ENCODE results near the gene ANKFY1.
"Not testable (repeated sequence)": the region's sequence is repeated elsewhere in the genome, so short reads cannot be mapped to it uniquely, and the experiment has no call there.

Gene ANKFY1

DNA sequence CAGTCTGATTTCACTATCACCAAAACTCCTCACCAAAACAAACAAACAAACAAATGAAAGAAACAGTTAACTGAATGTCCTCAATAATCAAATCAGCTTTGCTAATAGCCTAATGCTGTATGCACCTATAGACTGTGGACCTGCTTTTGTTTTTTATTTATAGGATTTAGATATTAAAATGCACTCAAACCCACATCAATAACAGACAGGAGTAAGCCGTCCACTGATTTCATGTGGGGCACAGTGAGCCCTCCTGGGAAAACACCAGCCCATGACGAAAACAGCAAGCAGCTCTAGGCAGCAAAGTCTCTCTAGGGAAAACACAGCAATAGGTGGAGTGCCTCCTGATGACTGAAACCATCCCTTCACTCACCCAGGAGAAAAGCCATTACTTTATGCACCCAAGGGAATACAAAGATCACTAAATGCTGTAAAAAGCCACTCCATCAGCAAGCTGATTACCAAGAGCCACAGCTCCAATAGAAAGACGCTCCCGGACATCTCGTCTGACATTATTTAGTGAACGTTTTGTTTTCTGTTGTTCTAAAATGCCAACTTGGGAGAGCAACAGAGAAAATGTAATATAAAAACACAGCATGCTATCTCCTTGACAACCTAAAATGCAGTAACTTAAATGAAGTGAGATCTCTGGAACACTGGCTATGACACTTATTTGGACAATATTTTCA lies 47.8 kb downstream of the ANKFY1 start:
- no peak for DNase-seq

DNA sequence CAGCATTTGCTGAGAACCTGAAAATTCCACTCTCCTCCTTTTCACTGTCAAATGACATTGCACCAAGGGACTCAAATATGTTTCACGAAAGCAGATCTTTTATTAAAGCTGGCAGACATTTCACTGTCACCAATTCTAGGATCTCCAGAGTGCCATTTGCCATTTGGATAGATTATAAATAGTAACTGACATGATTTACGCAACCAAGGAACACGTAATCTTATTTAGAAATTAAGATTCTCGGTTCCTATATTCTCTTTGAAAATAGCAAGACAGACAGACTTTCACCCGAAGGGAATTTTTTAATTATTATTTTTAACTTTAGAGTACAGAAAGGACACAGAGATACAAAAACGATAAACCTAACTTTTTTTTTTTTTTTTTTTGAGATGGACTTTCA lies 49.6 kb downstream of the ANKFY1 start:
- DNase-seq: no peak

DNA sequence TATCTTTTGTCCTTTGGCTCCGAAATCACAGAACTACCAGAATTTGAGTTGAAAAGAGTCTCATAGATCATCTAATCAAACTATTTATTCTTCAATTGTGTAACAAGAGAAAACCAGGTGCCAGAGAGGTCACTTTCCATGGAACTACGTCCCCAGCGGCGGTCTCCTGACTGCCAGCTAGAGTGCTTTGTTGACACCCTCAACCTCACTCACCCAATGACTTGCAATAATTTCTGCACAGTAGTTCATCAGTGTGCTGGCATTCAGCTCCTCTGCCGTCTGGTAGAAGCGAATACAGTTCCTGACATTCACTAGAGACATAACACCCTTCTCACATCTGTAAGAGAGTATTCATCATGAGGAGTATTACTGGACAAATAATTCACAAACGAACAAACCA lies 54.2 kb downstream of the ANKFY1 start:
- no peak for DNase-seq

DNA sequence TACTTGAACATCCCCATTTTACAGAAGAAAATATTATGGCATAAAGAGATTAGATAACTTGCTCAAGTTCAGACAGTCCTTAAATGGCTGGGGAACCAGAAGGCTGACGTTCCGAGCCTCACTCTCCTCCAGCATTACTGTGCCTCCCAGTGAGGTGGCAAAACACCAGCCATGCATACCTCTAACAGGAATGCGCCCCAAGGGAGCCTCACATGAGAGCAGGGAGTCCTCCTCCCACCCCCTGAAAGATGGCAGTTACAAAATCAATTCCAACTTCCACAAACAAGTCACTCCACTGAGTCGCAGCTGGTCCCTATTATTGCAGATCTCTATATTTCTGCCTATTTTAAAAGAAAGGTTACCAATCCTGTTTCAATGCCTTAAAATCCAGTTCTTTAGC lies 55.5 kb downstream of the ANKFY1 start:
- DNase-seq: no peak

DNA sequence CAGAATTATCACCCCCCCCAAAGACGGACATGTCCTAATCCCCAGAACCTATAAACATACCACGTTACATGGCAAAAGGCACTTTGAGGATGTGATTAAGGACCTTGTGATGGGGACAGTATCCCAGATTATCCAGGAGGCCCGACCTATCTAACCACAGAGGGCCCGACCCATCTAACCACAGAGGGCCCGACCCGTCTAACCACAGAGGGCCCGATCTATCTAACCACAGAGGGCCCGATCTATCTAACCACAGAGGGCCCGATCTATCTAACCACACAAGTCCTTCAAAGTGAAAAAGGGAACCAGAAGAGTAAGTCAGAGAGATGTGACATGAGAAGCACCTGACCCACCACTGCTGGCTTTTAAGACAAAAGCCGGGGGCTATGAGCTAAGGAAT lies 56.8 kb downstream of the ANKFY1 start:
- no peak for DNase-seq

DNA sequence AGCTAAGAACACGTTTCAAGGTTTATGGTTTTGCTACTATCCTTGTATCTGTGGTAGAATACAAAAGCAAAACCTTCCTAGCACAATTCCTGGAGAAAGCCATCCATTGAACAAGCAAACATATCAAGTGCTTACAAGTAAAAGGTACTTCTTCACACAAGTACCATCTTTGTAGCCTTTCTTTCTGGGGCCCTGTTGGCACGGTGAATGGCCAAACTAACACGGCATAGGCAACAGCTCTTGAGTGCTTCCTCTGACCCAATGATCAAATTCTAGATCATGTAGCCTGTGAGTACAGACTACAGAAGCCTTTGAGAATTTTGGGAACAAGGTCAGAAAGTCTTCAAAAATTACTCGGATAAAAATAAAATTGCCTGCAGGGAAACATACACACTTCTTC lies 57.9 kb downstream of the ANKFY1 start:
- DNase-seq: no peak

DNA sequence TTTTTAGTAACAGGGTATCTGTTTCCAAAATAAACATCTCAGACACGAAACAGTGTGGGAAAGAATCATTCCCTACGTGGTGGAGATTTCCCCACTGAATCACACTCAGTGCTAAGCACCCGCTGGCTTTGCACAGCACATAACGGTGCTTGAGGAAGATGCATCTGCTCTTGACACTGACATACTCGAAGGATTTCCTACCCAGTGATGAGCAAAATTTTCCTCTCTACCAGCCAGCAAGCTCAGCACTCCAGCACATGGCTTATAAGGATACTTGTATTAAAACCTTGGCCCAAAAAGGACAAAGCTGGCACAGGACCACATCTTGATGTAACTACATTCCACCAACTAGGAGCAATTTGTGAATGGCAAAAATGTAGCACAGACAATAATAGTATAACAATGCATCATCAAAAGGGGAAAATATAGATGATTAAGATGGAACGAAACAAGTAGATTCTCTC lies 59.0 kb downstream of the ANKFY1 start:
- DNase-seq: peak in 1 of 2 experiments; percentile 33

DNA sequence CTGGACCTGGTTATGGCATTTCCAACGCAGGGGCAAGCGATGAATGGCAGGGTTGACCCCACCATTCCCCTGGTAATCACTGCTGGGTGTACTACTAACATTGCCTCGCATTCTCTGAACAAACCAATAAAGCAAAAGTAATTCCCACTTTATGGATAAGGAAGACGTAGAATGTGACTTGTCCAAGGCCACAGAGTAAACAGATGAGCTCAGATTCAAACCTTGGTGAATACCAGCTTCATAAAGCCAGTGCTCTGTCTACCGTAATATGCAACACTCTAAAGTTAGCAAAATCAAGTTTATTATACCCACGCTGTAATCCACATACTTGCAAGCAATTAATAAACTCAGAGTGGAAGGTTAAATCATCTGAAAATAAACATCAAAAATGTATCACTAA lies 59.6 kb downstream of the ANKFY1 start:
- DNase-seq: no peak

DNA sequence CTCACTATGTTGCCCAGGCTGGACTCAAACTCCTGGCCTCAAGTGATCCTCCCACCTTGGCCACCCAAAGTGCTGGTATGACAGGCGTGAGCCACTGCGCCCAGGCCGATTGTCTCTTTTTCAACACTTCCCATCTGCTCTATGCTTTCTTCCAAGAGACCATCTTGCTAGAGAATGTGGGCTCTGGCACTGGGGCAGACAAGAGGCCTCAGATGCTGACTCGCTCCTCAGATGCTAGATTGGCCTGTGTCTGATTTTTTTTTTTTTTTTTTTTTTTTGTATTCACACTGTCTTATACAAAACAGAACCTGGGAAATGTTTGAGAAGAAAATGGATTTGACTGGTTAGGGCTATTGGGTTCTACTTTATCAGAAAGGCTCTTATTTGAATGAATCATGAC lies 62.6 kb downstream of the ANKFY1 start:
- DNase-seq: peak in 1 of 2 experiments; percentile 12

DNA sequence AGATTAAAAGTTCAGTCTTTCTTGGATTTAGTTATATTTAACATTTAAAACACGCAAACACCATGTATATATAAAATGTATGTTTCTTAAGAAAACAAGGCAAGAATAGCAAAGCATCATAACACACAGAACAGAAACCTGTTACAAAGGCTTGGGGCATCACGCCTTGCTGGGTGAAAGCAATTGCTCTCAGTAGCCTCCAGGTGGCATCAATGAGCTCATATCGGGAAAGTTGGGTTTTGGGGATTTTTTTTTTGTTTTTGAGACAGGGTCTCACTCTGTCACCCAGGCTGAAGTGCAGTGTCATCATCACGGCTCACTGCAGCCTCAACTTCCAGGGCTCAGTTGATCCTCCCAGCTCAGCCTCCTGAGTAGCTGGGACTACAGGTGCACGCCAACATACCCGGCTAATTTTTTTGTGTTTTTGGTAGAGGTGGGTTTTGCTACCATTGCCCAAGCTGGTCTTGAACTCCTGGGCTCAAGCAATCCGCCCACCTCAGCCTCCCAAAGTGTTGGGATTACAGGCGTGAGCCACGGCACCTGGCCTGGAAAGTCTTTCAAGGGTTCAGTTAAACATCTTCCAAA lies 63.9 kb downstream of the ANKFY1 start:
- DNase-seq: peak in 1 of 2 experiments; percentile 63

DNA sequence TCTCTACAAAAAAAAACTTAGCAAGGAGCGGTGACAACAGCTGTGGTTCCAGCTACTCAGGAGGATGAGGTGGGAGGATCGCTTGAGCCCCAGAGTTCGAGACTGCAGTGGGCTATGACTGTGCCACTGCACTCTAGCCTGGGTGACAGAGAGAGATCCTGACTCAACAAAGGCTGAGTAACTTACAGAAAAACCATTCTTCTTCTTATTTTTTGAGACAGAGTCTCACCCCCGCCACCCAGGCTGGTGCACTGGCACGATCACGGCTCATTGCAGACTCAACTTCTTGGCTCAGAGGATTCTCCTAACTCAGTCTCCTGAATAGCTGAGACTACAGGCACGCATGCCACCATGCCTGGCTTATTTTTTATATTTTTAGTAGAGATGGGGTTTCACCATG lies 64.8 kb downstream of the ANKFY1 start:
- no peak for DNase-seq

DNA sequence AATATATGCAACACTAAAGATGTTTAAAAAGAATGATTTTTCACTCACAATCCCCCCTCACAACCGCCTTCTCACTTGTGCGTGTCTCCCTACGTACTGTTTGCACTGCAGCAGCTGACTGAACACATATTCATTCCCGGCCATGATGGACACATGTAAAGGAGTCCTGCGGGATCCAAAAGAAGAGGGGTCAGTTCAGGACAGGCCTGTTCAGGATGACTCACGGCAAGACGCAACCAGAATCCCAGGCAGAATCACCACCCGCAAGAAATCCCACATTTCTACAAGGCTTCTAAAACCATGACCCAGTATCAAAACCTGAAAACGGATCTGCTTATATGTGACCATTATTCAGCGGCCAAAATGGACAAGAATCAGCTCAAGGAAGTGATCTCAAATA lies 68.5 kb downstream of the ANKFY1 start:
- no peak for DNase-seq

DNA sequence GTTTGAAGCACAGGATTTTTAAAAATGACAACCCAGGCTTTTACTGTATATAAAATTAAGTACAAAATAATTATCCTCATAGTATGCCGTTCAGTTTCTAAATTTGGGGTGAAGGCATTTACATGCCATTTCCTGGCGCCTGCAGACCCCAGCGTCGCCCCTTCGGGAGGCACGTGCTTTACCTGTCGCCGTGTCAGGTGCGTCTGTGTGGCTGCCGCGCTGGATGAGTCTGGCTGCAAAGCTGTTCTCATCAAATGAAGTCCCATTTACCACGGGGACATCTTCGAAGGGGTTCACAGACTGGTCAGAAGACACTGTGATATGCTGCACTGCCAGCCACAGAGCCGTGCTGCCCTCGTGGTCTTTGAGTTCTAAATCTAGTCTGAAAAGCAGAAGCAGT lies 69.0 kb downstream of the ANKFY1 start:
- DNase-seq: no peak

DNA sequence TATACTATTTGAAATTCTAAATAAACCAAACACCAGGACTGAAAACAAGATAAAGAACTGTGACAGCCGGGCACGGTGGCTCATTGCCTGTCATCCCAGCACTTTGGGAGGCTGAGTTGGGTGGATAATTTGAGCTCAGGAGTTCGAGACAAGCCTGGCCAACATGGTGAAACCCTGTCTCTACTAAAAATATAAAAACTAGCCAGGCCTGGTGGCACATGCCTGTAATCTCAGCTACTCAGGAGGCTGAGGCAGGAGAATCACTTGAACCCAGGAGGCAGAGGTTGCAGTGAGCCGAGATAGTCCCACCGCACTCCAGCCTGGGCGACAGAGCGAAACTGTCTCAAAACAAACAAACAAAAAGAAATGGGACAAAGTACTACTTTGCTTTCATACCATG lies 73.0 kb downstream of the ANKFY1 start:
- not testable (repeated sequence) for DNase-seq

DNA sequence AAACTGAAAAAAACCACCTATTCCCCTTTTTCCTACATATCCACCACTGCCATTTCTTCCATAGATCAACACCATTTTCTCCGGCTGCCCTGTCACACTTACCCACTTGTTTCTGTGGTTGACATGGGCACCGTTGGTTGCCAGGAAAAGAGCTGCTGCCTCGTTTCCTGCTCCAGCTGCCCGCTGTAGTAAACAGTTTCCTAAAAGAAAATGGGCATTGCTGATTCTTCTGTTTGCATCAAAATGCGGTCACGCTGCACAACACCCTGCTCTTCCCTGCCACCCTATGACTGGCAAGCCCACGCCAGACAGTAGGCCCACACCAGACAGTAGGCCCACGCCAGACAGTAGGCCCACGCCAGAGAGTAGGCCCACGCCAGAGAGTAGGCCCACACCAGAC lies 74.5 kb downstream of the ANKFY1 start:
- no peak for DNase-seq

DNA sequence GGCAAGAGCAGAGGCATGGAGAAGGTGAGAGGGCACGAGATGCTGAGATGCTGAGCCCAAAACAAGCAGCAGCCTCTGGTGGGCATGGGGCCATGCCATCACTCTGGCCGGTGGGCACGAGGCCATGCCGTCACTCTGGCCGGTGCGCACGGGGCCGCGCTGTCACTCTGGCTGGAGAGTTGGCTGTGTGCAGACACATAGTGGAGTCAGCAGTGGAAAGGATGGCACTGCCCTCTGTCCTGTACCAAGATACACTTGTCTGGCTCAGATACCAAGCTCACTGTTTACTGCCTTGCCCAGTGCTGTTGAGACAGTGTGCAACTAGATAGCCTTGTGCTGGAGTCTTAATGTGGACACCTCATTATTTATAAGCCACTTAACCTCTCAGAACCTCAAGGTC lies 75.7 kb downstream of the ANKFY1 start:
- no peak for DNase-seq

DNA sequence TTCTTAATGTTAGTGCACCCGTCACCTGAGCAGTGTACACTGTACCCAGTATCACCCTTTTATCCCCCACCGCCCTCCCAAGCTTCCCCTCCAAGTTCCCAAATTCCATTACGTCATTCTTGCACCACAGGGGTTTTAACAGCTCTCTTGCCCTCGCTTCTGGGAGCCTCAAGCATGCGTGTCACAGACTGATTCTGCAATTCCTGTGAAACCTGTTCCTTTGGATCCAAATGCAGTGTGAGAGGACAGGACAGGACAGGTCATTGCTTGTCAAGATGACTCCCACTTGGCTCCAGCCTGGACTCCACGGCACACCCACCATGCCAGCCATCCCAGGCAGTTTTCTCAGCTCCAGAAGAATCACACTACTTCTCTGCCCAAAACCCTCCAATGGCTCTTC lies 76.7 kb downstream of the ANKFY1 start:
- no peak for DNase-seq

DNA sequence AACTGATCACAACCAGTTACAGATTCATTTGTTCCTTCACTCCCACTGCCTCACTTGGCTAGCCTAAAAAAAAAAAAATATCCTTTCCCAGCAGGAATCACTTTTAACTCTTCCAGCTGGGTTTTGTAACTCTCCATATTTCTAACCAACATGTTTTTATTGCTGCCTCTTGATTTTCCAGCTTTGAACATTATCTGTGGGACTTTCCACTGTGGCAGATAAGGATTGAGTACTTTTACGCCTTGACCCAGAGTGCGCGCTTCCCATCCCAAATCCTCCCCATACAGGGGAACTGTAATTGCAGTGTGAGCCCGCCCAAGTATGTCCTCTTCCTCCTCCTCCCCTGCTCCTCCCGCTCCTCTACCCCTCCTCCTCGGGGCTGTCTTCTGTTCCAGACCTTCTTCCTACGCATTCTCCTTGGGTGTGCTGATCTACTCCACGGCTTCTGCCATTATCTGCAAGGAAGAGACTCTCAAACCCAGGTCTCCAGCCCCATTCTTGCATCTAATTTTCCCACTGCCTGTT lies 77.4 kb downstream of the ANKFY1 start:
- no peak for DNase-seq

DNA sequence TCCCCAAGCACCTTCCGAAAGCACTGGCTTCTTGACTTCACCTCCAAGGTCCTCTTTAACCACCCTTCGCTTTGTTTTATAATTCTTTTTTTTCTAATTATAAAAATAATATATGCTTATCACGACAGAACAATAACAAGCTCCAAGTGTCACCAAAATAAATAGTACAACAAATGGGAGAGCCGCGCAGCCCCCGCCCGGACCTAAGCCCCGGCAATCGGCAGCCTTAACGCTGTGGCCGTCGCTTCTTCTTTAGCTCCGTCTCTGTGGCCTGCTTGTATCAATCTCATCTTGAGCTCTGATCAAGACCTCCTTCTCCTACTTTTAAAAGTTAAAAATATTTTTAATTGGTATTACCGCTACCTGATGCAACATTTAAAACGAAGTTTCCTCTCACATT lies 78.1 kb downstream of the ANKFY1 start:
- DNase-seq: no peak

DNA sequence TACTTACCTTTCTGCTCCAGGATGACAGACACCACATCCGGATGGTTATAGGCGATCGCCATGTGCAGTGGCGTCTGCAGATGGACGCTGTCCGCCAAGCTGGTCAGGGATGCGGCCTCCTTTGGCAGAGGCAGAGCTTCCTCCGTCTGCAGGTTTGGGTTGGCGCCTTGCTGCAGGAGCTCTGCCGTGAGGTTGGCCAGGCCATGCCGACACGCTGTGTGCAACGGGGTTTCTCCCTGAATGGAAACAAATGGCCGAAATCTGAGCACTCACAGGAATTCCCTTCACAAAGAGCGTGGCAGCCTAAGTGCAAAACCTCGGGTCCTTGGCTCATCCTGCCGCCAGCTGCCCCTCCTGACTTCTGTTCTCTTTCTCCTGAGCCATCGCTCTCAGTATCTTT lies 79.0 kb downstream of the ANKFY1 start:
- no peak for DNase-seq

DNA sequence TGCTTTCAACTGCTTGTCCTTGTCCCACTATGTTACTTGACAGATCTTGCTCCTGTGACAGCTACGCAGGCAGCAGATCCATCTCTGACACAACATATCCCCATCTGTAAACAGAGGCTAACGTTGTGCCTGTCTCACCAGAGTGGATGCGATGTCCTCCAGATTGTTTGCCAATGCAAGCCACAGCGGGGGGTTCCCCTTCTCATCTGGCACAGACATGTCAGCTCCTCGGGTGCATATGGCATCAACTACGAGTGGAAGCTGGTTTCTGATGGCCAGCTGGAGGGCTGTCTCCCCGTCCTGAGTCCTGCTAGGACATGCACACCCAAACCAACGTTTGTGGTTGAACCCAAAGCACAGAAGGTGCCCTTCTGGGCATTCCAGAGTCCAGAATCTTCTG lies 81.7 kb downstream of the ANKFY1 start:
- peak in 1 of 2 experiments; percentile 17 for DNase-seq

DNA sequence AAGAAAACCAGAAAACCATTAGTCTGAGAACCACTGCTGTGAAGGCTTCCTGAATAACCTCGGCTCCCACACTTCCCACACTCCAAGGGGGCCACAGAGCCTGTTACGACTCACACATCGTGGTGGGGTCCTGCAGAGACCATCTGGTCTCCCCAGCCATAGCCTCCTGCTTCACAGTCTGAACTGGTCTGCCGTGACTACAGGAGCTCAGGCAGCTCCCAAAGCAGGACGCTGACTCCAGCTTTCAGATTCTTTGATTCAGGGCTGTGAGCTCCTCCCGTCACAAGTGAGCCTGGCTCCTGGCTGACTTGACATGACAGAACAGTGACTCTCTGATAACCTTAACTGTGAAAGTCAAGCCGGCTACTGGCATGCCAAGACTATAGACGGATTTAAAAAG lies 83.0 kb downstream of the ANKFY1 start:
- no peak for DNase-seq

DNA sequence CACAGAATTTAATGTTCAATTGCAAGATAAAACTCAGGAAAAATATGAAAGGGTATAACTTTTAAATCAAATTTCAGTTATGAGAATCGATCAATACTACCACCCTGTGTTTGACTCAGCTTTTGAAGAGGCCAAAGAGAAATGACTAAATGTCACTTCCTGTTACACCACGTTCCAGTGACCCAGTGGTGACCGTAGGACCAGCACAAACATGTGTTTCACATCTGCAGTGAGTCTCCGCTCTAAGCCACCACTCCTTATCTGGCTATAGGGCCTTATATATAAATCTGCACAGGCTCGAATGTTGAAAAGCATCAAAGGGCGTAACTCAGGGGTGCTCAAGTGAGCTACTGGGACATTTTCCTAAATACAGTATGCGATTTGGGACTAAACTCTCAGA lies 84.7 kb downstream of the ANKFY1 start:
- no peak for DNase-seq

DNA sequence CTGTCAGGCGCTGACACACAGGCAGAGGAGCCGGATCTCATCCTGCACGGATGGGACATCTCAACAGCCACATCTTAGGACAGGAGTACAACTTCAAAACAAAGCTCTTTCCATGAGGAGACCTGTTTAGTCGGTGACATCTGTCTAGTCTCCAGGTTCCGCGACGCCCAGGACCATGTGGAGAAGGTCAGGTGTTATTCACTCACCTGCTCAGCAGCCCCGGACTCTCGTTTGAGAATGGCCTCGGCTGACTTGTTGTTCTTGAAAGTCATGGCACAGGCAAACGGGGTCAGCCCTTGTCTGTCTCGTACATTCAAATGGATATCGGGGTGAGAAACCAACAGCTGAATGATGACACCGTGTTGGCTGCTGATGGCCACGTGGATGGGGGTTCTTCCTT lies 85.1 kb downstream of the ANKFY1 start:
- no peak for DNase-seq

DNA sequence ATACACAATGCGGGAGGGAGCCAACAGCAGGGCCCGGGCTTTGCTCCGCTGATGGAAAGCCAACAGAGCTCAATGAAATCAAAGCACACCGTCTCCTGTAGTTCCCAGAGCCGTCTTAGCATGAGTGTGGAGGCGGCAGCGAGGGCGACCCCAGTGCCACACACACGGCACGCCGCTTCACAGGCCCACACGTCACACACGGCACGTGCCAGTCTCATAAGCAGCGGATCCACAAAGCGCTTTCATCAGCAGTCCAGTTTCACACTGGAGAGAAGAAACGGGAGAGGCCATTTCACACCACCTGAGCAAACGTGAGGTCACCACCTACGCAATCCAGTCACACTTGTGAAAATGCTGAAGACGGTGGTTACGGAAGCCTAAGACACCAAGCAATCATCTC lies 86.0 kb downstream of the ANKFY1 start:
- DNase-seq: no peak

Data from NCI-H446 (cell line).